Neural crest cell (in vitro differentiated cells): ENCODE results near the gene MCRIP1. TPM values are rescaled to one million over a fixed set of nuclear protein-coding genes. Genes with fewer than 3 reads are reported as not detected.

ENCODE experiments used
- DNase-seq: peaks from one replicate; pipeline ENCODE4 v3.0.0; 2021; ENCODE audit warnings: low read depth, mixed read lengths, low spot score
- H3K27ac Mint-ChIP-seq: one replicate; pipeline ENCODE4 v1.8.0; 2021; ENCODE audit warnings: mild to moderate bottlenecking, mixed read lengths; ENCODE audit not compliant: unreplicated experiment
- H3K27me3 Mint-ChIP-seq: 2 replicates; pipeline ENCODE4 v1.8.0; 2021; ENCODE audit warnings: low read depth, mild to moderate bottlenecking, mixed read lengths
- H3K36me3 Mint-ChIP-seq: 2 replicates; pipeline ENCODE4 v1.8.0; 2021; ENCODE audit warnings: low read depth, mild to moderate bottlenecking, mixed read lengths
- H3K4me1 Mint-ChIP-seq: 2 replicates; pipeline ENCODE4 v1.8.0; 2021; ENCODE audit warnings: mixed read lengths
- H3K4me3 Mint-ChIP-seq: one replicate; pipeline ENCODE4 v1.8.0; 2021; ENCODE audit warnings: mild to moderate bottlenecking, mixed read lengths
- H3K9me3 Mint-ChIP-seq: 2 replicates; pipeline ENCODE4 v1.8.0; 2021; ENCODE audit warnings: mixed read lengths
- CTCF ChIP-seq: fragments of 200-600 bp; sonication (generic); conservative IDR thresholded peaks from 2 replicates; pipeline ENCODE4 v1.5.0; 2021; ENCODE audit warnings: antibody characterized with exemption, mild to moderate bottlenecking
- total RNA-seq: library from RNA; stranded (reverse); gene quantifications from 2 replicates; pipeline ENCODE4 v1.2.1, GENCODE V29; 2021

The MCRIP1 gene
- total RNA-seq, 1 donor from 2014 or later: 200 TPM

DNA sequence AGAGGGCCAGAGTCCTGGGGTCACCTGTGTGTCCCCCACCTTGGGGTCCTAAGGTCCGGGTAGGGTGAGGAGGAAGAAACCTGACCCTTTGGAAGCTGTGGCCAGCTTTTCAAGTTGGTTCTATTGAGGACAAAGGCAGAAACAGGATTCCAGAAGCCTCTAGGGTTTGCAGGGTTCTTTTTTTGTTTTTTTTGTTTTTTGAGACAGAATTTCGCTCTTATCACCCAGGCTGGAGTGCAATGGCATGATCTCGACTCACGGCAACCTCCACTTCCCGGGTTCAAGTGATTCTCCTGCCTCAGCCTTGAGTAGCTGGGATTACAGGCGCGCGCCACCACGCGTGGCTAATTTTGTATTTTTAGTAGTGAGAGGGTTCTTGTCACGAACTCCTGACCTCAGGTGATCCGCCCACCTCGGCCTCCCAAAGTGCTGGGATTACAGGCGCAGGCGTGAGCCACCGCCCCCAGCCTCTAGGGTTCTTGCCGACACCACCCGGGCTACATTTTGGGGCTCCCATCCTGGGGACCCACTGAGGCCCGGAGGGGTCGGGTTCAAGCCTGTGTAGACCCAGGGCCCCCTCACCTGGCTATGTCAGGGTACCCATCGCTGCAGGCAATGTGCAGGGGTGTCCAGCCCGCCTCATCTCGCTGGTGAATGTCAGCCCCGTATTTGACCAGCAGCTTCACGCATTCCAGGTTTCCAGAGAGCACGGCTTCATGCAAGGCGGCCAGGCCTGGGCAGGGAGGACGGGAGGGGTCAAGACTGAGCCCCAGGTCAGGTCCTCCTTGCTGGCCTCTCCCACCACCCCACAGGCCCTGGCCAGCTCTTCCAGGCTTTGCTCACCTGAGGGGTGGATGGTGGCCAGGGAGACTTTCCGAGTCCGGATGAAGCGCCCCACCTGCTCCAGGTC, 1.1 kb upstream of the MCRIP1 start:
- Mint-ChIP-seq H3K4me1 (peaks cover 24% of the 10 kb centered on the region), H3K27ac (peak overlapping the region; percentile 97), H3K36me3 (no peaks in the 10 kb centered on the region), H3K27me3 (no peaks in the 10 kb centered on the region), H3K4me3 (peak overlapping the region; percentile 94), H3K9me3 (no peaks in the 10 kb centered on the region)
- no peak for DNase-seq
- no peak for TF ChIP-seq CTCF

GRCh38 chr17:81832608-81833159, 407 bp downstream of the MCRIP1 start:
- H3K4me3 Mint-ChIP-seq: peak overlapping the region; percentile 92
- H3K27ac Mint-ChIP-seq: peak overlapping the region; percentile 57
- peak; percentile 13 for DNase-seq
- H3K9me3 Mint-ChIP-seq: no peaks in the 10 kb centered on the region
- TF ChIP-seq CTCF: no peak
- H3K4me1 Mint-ChIP-seq: peaks cover 36% of the 10 kb centered on the region
- H3K27me3 Mint-ChIP-seq: no peaks in the 10 kb centered on the region
- peaks cover 3% of the 10 kb centered on the region for H3K36me3 Mint-ChIP-seq

DNA sequence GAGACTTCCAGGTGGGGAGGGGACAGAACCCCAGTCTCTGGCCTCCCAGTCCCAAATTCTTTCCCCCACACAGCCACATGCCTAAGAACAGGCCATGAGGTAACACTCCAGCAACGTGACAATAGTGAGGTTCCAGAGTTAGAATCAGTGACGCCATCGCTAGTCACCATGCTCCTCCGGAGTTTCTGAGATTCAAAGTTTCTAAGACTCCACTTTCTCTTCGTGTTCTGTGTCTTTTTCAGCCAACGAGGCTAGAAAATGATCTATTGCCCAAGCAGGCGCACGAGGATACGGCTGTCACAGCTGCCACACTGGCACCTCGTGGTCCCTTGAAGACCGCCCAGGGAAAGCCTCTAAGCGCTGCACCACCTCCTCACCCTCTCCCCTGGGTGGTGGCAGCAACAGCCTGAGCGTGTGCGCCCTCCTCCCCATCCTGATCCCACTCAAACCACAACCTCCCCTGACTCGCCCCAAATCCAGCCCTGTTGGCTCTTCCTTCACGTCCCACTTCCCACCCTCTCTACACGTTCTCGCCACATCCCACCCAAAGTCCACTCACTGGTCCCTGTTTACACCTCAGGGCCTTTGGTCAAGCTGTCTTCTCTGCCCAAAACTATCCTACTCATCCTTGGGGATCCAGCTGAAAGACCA, 1.0 kb downstream of the MCRIP1 start:
- Mint-ChIP-seq H3K36me3 (peaks cover 3% of the 10 kb centered on the region), H3K4me1 (peaks cover 36% of the 10 kb centered on the region), H3K27ac (peak overlapping the region; percentile 43), H3K9me3 (no peaks in the 10 kb centered on the region), H3K4me3 (peak overlapping the region; percentile 92), H3K27me3 (no peaks in the 10 kb centered on the region)
- no peak for DNase-seq
- TF ChIP-seq CTCF: no peak

DNA sequence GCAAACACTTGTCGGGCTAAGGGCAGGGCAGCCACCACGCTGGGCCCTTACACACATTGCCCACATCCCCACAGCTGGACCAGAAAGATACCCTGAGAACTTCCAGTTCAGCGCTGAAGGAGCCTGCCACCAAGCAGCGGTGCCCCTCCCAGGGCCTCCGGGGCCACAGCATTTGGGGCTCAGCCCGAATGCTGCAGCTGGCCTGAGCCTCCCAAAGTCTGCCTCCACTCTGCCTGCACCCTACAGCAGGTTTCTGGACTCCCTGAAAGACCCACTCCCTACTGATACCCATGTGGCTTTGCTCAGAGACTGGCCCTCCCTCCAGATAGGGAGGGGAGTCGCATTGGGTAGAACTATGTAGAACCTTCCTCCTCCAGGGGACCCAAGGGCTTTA, 1.5 kb downstream of the MCRIP1 start:
- no peak for DNase-seq
- Mint-ChIP-seq H3K4me1 (peaks cover 36% of the 10 kb centered on the region), H3K36me3 (peaks cover 3% of the 10 kb centered on the region), H3K27me3 (no peaks in the 10 kb centered on the region), H3K4me3 (peak overlapping the region; percentile 92), H3K27ac (no peak overlapping the region), H3K9me3 (no peaks in the 10 kb centered on the region)
- TF ChIP-seq CTCF: no peak

- Mint-ChIP-seq H3K4me1 (peaks cover 40% of the 10 kb centered on the region), H3K27me3 (no peaks in the 10 kb centered on the region), H3K9me3 (no peaks in the 10 kb centered on the region), H3K36me3 (peaks cover 3% of the 10 kb centered on the region), H3K27ac (no peak overlapping the region), H3K4me3 (peak overlapping the region; percentile 64)
- no peak for DNase-seq
- no peak for TF ChIP-seq CTCF
Observed at GRCh38 chr17:81829858-81830257, 3.2 kb downstream of the MCRIP1 start.
